Stimulated activated effector memory CD8-positive, alpha-beta T cell treated with anti-CD3 and anti-CD28 coated beads, Interleukin-12 subunit alpha, Interleukin-12 subunit beta, amount 100 ng/mL, for 72 hours (primary cell): ENCODE results near the gene TEX48.

ENCODE experiments used
- ATAC-seq: fragments of 150-1000 bp; cut with Tn5 transposase; 2 replicates; pipeline ENCODE4 v1.10.0; 2021
- DNase-seq, 2 donors: peaks; one replicate each; pipeline ENCODE4 v3.0.0; 2021 to 2022; ENCODE audit warnings: low spot score in 2 of 2
- H3K27ac Mint-ChIP-seq: one replicate; pipeline ENCODE4 v1.8.0; 2022; ENCODE audit warnings: mild to moderate bottlenecking, mixed read lengths
- H3K36me3 Mint-ChIP-seq: one replicate; pipeline ENCODE4 v1.8.0; 2022; ENCODE audit warnings: mild to moderate bottlenecking, mixed read lengths
- H3K4me1 Mint-ChIP-seq: one replicate; pipeline ENCODE4 v1.8.0; 2022; ENCODE audit warnings: mixed read lengths
- H3K4me3 Mint-ChIP-seq: one replicate; pipeline ENCODE4 v1.8.0; 2022; ENCODE audit warnings: mild to moderate bottlenecking, mixed read lengths
- H3K9me3 Mint-ChIP-seq: one replicate; pipeline ENCODE4 v1.8.0; 2022; ENCODE audit warnings: mixed read lengths

Gene TEX48

GRCh38 chr9:114681594-114682332 lies at the start of gene TEX48:
Gene TEX48, minus strand, starts transcription at chr9:114682192. Its CDS starts 10,469 bp downstream, at chr9:114671723.
- peak; percentile 73 to 93 for DNase-seq
- Mint-ChIP-seq H3K9me3 (no peaks in the 10 kb centered on the region), H3K36me3 (no peaks in the 10 kb centered on the region), H3K4me3 (peak within 1 kb of the TSS; percentile 66), H3K4me1 (peaks cover 40% of the 10 kb centered on the region), H3K27ac (peak within 1 kb of the TSS; percentile 82)
- peak; percentile 96 for ATAC-seq

DNA sequence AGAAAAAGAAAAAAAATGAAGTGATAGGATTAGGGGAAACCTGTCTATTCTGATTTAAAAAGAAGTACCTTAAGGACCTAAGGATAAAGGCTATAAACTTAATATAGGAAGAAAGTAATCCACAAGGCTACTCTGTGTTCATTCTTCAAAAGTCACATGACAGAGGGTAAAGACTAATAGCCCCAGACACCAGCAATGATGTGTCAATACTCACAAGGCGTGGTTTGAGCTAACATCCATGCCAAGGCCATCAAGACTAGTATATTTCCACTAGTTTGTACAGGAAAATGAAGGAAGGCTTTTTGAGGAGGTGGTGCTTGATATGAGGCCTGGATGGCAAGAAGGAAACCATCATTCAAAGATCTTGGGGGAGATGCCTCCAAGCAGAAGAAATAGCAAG lies 49.7 kb upstream of the TEX48 start:
- Mint-ChIP-seq H3K27ac (no peak overlapping the region), H3K9me3 (peaks cover 5% of the 10 kb centered on the region), H3K4me3 (no peak overlapping the region), H3K4me1 (peaks cover 13% of the 10 kb centered on the region), H3K36me3 (no peaks in the 10 kb centered on the region)
- DNase-seq, result no peak
- ATAC-seq, result no peak

GRCh38 chr9:114729706-114730105 lies 47.7 kb upstream of the TEX48 start:
- no peak overlapping the region for H3K27ac Mint-ChIP-seq
- ATAC-seq (no peak), DNase-seq (no peak)
- peaks cover 5% of the 10 kb centered on the region for H3K9me3 Mint-ChIP-seq
- no peak overlapping the region for H3K4me3 Mint-ChIP-seq
- H3K4me1 Mint-ChIP-seq, result no peaks in the 10 kb centered on the region
- H3K36me3 Mint-ChIP-seq, result no peaks in the 10 kb centered on the region

GRCh38 chr9:114725930-114726329 lies 43.9 kb upstream of the TEX48 start:
- no peak for DNase-seq
- Mint-ChIP-seq H3K4me3 (no peak overlapping the region), H3K4me1 (peaks cover 7% of the 10 kb centered on the region), H3K27ac (no peak overlapping the region), H3K36me3 (no peaks in the 10 kb centered on the region), H3K9me3 (peaks cover 5% of the 10 kb centered on the region)
- ATAC-seq, result no peak

- DNase-seq, result no peak
- Mint-ChIP-seq H3K4me1 (peaks cover 12% of the 10 kb centered on the region), H3K4me3 (no peak overlapping the region), H3K36me3 (no peaks in the 10 kb centered on the region), H3K27ac (no peak overlapping the region), H3K9me3 (peaks cover 5% of the 10 kb centered on the region)
- no peak for ATAC-seq
Measured at GRCh38 chr9:114724744-114725143, 42.8 kb upstream of the TEX48 start.

GRCh38 chr9:114723931-114724330 lies 41.9 kb upstream of the TEX48 start:
- H3K36me3 Mint-ChIP-seq, result peaks cover 2% of the 10 kb centered on the region
- ATAC-seq (no peak), DNase-seq (no peak)
- H3K4me1 Mint-ChIP-seq, result peaks cover 20% of the 10 kb centered on the region
- peaks cover 5% of the 10 kb centered on the region for H3K9me3 Mint-ChIP-seq
- H3K4me3 Mint-ChIP-seq, result no peak overlapping the region
- no peak overlapping the region for H3K27ac Mint-ChIP-seq

DNA sequence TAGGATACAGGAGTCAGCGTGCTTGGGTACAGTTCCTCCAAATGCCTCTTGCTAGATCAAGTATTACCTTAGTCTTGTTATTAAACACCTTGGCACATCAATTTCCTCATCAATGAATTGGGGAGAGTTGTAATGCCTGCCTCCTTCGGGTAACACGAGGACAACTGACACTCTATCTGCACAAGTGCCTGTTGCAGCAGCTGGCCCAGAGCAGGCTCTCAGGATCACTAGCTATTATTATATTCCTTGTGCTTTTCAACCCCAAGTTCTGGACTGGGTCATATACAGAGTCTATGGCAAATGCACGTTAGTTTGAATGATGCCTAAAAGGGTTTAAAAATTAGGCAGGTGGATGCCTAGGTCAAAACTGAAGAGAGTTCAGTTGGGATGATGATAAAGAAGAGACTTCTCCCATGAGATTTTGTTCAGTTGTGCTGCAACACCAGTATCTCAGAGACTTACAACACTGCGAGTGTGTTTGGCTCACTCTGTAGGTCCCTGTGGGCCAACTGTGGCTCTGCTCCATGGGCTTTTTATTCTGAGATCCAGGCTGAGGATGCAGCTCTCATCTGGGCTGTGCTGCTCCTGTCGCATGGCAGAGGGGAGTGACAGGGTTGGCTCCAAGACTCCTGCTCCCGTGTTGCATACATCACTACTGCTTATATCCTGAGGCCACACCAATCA lies 41.1 kb upstream of the TEX48 start:
- peaks cover 29% of the 10 kb centered on the region for H3K4me1 Mint-ChIP-seq
- ATAC-seq (no peak), DNase-seq (no peak)
- H3K36me3 Mint-ChIP-seq, result peaks cover 11% of the 10 kb centered on the region
- H3K9me3 Mint-ChIP-seq, result peaks cover 2% of the 10 kb centered on the region
- H3K4me3 Mint-ChIP-seq, result no peak overlapping the region
- H3K27ac Mint-ChIP-seq, result no peak overlapping the region

- peaks cover 2% of the 10 kb centered on the region for H3K9me3 Mint-ChIP-seq
- H3K4me3 Mint-ChIP-seq, result no peak overlapping the region
- no peak for ATAC-seq
- peaks cover 12% of the 10 kb centered on the region for H3K36me3 Mint-ChIP-seq
- no peak overlapping the region for H3K27ac Mint-ChIP-seq
- DNase-seq, result no peak
- peaks cover 38% of the 10 kb centered on the region for H3K4me1 Mint-ChIP-seq
Measured at GRCh38 chr9:114722081-114722621, 40.2 kb upstream of the TEX48 start.

GRCh38 chr9:114721491-114722079 lies 39.6 kb upstream of the TEX48 start:
- no peak for ATAC-seq
- H3K4me1 Mint-ChIP-seq, result peaks cover 44% of the 10 kb centered on the region

GRCh38 chr9:114720086-114720676 lies 38.2 kb upstream of the TEX48 start:
- H3K9me3 Mint-ChIP-seq, result peaks cover 2% of the 10 kb centered on the region
- H3K4me3 Mint-ChIP-seq, result no peak overlapping the region
- H3K4me1 Mint-ChIP-seq, result peaks cover 45% of the 10 kb centered on the region
- peaks cover 12% of the 10 kb centered on the region for H3K36me3 Mint-ChIP-seq
- H3K27ac Mint-ChIP-seq, result no peak overlapping the region
- ATAC-seq, result no peak
- DNase-seq, result no peak

More at GRCh38 chr9:114721491-114722079, 39.6 kb upstream of the TEX48 start:
- no peak for DNase-seq
- Mint-ChIP-seq H3K36me3 (peaks cover 12% of the 10 kb centered on the region), H3K4me3 (no peak overlapping the region), H3K27ac (no peak overlapping the region), H3K9me3 (peaks cover 2% of the 10 kb centered on the region)

DNA sequence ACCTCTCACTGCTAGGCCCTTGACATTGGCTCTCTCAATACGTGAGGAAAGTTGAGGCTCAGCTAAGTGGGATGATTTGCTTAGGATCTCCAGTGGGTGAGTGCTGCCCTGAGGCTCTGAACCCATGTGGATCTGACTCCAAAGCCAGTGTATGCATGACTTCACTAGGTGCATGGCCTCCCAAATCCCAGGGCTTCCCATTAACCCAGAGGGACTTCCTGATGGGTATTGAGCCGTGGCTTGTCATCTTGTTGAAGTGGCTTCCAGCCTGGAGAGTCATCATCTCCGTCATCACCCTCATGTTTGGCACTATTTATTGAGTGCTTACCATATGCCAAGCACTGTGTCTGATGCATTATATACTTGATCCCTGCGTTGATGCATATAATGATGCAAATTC lies 37.3 kb upstream of the TEX48 start:
- Mint-ChIP-seq H3K27ac (peak overlapping the region; percentile 97), H3K4me1 (peaks cover 45% of the 10 kb centered on the region), H3K9me3 (peaks cover 2% of the 10 kb centered on the region), H3K4me3 (peak overlapping the region; percentile 56), H3K36me3 (peaks cover 12% of the 10 kb centered on the region)
- DNase-seq (no peak), ATAC-seq (no peak)

DNA sequence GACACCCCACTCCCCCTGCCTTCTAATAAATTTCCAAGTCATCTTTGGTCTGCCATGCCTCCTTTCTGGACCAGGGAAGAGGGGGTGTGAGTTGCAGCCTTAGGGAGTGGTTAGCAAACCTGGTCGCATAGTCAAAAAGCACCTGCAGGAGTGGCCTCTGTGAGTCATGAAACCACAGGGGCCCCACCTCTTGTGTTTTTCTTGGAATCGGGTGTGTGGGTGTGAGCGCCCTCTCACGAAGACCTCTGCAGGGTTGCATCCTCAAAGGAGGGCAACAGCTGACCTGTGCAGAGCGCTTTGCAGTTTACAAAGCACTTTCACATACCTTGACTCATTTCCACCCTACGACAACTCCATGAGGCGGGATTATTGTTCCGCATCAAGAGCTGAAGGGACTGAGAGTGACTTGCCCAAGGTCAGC lies 36.8 kb upstream of the TEX48 start:
- Mint-ChIP-seq H3K4me3 (peak overlapping the region; percentile 56), H3K9me3 (peaks cover 2% of the 10 kb centered on the region), H3K4me1 (peaks cover 45% of the 10 kb centered on the region), H3K27ac (peak overlapping the region; percentile 97), H3K36me3 (peaks cover 12% of the 10 kb centered on the region)
- ATAC-seq, result peak; percentile 98
- peak; percentile 82 to 98 for DNase-seq

GRCh38 chr9:114717908-114718486 lies 36.0 kb upstream of the TEX48 start:
- H3K4me1 Mint-ChIP-seq, result peaks cover 45% of the 10 kb centered on the region

DNA sequence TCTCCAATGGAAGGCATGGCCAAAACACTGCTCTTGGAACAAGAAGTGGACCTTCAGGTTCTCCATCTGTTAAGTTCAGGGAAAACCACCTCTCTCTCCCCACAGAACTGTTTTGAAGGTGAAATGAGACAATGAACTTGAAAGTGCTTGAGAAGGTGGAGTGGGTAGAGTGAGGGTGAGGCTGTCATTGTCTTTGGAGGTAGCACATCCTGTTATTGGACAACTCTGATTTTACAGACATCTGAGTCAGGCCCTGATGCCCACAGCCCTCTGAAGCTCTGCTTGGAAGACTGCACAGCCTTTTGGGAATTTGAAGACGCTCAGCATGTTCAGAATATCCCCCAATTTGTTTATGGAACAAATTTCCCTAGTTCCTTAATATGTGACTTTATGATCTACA lies 27.6 kb upstream of the TEX48 start:
- Mint-ChIP-seq H3K27ac (no peak overlapping the region), H3K9me3 (no peaks in the 10 kb centered on the region), H3K4me1 (peaks cover 22% of the 10 kb centered on the region), H3K4me3 (no peak overlapping the region), H3K36me3 (no peaks in the 10 kb centered on the region)
- peak; percentile 83 for ATAC-seq
- no peak for DNase-seq

More at GRCh38 chr9:114717908-114718486, 36.0 kb upstream of the TEX48 start:
- peak overlapping the region; percentile 97 for H3K27ac Mint-ChIP-seq
- H3K36me3 Mint-ChIP-seq, result peaks cover 12% of the 10 kb centered on the region
- H3K4me3 Mint-ChIP-seq, result peak overlapping the region; percentile 56
- no peak for DNase-seq
- ATAC-seq, result no peak
- H3K9me3 Mint-ChIP-seq, result peaks cover 2% of the 10 kb centered on the region

GRCh38 chr9:114706711-114707110 lies 24.7 kb upstream of the TEX48 start:
- H3K4me1 Mint-ChIP-seq, result peaks cover 27% of the 10 kb centered on the region
- no peaks in the 10 kb centered on the region for H3K36me3 Mint-ChIP-seq
- DNase-seq (no peak), ATAC-seq (no peak)
- no peak overlapping the region for H3K4me3 Mint-ChIP-seq
- H3K9me3 Mint-ChIP-seq, result no peaks in the 10 kb centered on the region
- no peak overlapping the region for H3K27ac Mint-ChIP-seq
